Cerebellar nuclear complex (tissue), 1 donor: Measurements from ENCODE around the gene FOXC1.

Source experiments
- DNase-seq, 2 experiments: peaks; one replicate each; lab custom pipeline; 2025; lab: John Stamatoyannopoulos, UW

The FOXC1 gene

DNA sequence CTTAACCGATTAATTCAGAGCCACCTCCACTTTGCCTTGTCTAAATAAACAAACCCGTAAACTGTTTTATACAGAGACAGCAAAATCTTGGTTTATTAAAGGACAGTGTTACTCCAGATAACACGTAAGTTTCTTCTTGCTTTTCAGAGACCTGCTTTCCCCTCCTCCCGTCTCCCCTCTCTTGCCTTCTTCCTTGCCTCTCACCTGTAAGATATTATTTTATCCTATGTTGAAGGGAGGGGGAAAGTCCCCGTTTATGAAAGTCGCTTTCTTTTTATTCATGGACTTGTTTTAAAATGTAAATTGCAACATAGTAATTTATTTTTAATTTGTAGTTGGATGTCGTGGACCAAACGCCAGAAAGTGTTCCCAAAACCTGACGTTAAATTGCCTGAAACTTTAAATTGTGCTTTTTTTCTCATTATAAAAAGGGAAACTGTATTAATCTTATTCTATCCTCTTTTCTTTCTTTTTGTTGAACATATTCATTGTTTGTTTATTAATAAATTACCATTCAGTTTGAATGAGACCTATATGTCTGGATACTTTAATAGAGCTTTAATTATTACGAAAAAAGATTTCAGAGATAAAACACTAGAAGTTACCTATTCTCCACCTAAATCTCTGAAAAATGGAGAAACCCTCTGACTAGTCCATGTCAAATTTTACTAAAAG is 2.7 kb downstream of the FOXC1 start:
- DNase-seq: no peak

DNA sequence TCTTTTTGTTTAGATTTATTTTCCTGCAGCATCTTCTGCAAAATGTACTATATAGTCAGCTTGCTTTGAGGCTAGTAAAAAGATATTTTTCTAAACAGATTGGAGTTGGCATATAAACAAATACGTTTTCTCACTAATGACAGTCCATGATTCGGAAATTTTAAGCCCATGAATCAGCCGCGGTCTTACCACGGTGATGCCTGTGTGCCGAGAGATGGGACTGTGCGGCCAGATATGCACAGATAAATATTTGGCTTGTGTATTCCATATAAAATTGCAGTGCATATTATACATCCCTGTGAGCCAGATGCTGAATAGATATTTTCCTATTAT is 3.2 kb downstream of the FOXC1 start:
- DNase-seq: no peak

DNA sequence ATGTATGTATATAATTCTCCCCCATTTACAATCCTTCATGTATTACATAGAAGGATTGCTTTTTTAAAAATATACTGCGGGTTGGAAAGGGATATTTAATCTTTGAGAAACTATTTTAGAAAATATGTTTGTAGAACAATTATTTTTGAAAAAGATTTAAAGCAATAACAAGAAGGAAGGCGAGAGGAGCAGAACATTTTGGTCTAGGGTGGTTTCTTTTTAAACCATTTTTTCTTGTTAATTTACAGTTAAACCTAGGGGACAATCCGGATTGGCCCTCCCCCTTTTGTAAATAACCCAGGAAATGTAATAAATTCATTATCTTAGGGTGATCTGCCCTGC is 3.6 kb downstream of the FOXC1 start:
- DNase-seq: no peak

DNA sequence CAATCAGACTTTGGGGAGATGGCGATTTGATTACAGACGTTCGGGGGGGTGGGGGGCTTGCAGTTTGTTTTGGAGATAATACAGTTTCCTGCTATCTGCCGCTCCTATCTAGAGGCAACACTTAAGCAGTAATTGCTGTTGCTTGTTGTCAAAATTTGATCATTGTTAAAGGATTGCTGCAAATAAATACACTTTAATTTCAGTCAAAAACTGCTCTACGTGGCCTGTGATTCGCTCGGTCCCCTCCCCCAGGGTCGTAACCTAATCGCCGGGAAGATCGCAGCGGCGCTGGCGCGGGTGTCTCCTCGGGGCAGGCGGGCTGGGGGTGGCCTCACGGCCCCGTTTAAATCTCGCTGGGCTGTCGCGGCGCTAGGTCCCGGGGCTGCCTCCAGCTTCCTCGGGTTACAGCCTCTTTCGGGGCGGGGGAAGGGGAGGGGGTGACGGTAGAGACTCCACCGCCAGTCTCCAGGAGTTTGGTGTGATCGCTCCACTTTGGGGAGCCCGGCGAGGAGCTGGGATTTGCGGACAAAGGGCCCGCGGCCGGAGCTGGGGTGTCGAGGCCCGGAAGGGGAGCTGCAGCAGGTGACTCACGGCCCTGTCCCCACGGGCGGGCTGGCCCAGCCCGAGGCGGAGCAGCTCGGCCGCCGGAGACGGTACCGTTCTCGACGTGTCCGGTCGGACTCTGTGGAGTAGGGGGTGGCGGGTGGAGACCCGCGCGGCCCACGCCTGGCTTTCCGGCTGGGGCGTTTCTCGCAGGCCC is 4.2 kb downstream of the FOXC1 start:
- no peak for DNase-seq

DNA sequence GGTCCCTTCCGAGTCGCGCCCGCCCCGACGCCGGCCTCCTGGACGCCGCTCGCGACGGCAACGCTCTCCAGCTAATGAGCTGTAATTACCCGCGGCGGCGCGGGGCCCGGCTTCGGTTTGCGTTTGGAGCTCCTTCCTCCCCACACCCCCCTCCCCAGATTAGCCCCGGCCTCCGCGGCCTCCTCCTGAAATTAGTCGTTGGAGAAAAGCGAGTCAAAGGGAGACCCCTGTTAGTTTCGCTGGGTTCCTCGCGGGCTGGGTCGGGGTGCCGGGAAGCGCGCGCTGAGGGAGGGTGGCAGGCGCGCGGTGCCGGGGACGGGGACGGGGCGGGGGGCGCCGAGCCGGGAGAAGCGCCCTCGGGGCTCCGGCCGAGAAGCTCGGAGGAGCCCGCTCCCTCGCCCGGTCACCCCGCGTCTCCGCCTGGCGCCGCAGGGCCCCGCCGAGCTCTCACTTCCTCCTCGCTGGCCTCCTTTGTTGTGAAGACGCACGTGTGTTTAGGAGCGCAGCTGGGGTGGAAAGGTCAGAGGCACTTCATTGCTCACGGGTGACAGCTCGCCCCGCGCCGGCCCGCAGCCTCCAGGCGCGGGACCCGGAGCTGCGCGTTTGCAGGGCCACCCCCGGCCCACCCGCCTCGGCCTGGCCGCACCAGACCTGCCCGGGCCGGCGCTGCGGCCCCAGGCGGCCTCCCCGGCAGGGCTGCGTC is 4.9 kb downstream of the FOXC1 start:
- DNase-seq: no peak

DNA sequence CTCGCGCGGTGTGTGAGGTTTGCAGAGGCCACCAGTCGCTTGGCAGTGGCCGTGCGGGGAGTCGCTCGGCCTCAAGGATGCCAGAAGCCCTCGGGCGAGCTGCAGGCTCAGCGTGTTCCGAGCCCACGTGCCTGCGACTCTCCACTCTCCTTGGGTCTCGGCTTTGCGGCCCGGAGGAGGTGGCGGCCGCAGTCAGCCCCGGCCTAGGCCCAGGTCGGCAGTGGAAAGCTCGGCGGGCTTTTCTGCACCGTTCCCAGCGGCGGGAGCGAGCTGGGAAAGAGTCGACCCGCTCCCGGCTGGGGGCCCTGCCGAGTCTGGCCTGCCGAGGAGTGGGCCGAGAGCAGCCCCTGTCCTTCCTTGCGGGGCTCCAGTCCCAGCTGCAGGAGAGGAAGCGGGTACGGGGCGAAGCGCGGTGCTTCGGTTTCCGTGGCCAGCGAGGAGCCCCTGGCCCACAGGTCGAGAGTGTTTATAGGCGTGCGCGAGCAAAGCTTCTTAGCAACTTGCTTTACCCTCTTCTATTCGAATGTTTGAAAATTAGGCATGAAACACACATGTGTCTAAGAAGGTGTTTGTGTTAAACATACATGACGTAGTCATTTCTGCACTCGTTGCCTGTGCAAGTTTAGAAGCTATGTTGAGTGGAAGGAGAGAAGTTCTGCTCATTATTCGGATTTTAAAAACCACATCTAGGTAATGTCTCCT is 5.6 kb downstream of the FOXC1 start:
- DNase-seq: no peak

DNA sequence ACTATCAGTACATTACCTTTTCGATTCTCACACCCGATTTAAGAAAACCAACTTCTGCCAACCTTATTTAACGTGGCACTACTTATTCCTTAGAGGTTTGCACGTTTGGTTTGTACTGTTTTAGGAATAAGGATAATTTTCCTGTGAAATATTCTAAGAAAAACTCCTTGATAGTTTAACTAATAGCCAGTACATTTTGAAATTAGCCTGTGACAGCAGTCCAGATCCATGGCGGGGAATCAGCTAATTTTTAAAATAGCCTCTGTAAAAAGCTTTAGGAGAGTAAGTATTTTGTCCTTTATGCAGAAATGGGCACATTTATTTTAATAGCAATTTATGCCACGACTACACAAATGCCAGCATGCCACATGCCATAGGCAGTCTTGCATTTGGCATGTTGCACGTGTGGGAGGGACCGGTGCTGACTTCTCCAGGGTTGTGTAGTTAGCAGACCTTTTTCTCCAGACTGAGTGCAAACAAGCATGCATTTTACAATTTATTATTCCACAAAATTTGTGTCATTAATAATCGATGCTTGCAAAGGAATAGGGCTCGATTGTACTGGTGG is 6.2 kb downstream of the FOXC1 start:
- DNase-seq: no peak

DNA sequence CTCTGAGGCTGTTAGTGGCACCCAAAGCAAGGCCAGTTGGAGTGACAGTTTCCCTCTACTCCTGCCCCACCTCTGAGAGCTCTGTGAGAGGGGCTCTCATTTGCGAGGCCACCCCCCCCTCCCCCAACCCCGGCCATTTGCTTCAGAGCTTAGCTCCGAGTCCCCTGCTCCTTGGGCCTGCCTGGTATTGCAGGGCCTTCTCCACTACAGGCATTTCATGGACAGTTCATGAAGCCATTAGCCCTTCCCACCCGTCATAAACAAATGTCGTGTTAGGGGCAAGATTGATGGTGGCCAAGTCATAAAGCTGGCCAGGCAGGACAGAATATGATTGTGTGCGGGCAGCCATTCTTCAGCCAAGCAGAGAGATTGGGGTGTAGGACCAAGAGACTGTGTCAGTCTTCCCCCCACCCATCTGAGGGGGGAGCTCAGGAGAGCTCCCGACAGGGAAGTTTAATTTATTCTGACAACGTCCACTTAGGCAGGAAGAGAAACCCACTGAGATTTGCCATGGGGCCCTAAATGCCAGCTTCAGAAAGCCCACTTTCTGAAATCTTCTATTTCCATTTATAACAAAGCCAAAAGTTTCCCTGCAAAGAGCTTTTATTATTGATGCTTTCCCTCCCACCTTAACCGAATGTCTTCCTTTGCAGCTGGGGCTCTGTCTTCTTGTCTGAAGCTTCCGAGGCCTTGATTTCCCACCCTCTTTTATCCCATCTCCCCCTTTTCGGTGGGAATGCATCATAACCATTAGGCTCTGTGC is 7.2 kb downstream of the FOXC1 start:
- no peak for DNase-seq

DNA sequence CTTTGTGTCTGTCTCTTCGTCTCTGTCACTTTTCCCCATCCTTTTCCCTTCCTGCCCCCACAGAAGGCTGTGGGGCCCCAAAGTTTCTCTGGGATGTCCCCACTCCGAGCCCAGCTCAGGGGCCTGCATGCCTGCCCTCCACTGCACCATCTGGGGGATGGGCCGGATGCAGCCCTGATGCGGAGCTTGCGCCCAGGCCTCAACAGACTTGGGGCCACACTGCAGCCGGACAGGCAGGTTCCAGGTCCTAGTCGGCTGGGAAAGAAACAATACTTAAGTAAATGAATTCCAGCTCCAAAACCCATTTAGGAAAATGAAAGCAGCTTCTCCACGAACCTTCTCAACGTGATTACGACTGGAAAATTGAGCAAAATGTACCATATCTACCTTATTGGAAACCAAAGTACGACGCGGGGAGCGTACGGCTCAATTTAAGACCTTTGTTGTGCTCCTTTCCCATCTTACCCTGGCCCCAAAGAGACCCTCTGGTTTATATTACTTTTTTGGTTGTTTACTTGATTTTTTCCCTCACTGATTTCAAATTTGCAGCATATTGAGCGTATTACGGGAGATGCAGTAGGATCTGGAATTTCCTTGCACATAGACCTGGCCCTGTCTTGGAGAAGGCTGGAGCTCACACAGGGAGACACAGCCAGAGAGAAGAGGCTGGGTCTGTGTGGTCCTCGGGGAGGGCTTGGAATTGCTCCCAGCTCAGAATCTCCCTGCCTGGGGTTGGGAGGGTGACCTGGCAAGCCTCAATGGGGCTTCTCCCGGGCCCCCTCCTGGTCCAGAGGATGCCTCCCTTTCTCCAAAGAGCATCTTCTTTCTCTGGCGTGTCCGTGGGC is 8.0 kb downstream of the FOXC1 start:
- no peak for DNase-seq

DNA sequence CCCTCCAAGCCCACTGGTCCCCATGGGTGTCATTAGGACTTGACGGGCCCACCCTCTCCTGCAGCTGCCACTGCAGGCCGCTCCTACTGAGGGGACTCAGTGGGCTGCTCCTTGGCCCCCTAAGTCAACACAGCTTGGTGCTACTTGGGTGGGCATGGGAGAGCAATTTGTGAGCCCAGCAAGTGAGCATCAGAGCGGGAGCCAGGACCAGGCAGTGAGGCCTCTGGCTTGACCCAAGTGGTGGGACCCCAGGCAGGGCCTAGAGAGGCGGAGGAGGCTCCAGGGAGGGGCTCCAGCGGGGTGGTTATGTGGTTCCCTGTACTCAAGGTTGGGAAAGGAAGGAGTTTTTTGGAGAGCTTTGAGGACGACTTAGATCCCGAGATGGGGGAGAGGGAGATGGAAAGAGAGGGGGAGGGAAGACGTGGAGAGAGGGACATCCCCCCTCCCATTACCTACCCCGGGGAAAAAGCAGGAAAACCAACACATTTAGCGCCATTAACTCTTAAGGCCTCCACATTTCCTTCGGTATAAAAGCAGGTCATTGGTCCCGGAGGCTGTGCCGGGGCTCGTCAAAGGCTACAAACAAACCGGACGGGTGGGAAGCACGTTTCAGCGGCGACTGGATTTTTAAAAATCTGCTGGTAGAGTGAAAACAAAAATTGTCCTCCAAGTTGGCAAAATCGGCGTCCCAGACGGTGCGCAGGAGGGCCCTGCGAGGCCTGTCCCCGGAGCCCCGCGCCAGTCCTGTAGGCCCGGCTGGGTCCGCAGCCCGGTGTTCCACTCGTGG is 8.8 kb downstream of the FOXC1 start:
- DNase-seq: no peak

DNA sequence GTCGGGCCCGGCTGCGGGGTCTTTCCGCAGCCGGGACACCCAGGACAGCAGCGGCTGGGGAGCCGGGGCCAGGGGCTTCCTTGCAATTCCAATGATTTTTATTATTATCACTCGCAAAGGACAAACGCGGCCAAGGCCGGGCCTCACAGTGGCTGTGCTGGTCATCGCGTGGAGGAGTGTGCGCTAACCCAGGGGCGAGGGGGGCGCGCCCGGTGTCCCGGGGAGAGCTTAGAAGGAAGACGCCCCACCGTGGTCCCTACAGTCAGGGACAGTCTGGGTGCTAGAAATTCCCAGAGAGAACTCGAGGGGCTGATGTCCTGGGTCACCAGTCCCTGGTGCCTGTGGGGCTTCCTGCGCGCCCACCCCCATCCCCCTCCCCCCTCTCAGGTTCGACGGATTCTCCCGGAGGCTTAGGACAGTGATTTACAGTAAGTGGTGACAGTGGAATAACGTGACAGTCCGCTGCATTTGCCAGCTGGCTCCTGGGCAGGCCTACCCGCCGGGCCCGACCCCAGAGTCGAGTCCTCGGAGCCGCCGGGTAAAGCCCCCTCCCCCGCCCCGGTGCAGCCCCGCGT is 9.5 kb downstream of the FOXC1 start:
- no peak for DNase-seq

DNA sequence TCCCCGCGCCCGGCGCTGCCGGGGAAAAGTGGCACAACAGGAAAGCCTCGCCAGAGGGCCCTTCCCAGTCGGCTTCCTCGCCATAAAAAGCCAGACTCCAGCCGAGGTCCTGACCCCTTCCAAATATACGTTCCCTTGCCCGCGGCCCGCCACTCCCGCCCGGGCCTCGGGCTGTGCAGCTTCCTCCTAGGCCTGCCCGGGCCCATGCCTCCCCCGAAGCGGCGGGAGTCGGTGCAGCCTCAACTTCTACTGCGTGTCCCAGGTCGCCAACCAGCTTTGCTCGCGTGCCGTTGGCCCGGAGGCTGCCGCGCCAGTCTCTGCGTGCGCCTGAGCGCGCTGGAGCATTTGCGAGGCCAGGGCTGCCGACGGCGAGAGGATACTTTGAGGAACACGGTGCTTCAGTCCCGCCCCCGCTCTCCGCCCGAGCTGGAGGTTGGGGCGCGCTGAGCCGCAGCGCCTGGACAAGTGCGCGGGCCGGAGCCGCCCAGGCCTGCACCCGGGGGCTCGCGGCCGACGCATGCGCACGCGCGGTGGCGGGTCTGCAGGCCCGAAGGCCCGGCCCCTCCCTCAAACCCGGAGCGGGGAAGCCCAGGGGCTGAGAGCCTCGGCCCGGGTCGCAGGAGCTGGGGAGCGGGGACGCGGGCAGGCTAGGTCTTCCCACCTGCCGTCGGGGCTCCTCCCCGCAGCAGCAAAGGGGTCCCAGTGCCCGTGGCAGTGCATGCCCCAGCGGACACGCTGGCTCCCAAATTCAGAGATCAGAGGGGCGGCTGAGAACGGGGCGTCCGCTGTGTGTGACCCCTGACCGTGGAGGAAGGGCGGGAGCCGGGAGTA is 10.2 kb downstream of the FOXC1 start:
- no peak for DNase-seq

DNA sequence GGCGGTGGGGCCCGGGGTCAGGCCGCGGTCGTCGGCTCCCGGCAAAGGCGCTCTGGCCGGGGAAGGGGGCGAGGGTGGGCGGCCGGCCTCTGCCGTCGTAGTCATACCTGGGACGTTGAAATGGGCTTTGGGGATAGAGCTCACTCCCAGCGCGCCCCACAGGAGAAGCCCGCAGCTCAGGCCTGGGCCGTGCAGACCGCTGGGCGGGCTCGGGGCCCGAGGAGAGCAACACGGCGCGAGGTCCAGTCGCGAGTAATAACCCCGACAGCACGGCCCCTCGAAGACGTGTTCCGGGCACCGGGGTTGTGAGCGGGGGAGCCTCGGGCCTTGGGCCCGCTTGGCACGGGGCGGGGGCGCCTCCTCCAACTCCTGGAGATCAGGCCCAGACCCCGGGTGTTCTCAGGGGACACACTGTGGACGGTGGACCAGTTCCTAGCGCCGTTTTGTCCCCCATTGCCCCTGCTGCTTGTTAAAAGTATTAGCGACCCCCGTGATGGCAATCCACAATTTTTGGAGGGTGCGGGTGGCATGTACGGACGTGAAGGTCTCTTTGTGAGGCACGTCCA is 10.9 kb downstream of the FOXC1 start:
- no peak for DNase-seq

DNA sequence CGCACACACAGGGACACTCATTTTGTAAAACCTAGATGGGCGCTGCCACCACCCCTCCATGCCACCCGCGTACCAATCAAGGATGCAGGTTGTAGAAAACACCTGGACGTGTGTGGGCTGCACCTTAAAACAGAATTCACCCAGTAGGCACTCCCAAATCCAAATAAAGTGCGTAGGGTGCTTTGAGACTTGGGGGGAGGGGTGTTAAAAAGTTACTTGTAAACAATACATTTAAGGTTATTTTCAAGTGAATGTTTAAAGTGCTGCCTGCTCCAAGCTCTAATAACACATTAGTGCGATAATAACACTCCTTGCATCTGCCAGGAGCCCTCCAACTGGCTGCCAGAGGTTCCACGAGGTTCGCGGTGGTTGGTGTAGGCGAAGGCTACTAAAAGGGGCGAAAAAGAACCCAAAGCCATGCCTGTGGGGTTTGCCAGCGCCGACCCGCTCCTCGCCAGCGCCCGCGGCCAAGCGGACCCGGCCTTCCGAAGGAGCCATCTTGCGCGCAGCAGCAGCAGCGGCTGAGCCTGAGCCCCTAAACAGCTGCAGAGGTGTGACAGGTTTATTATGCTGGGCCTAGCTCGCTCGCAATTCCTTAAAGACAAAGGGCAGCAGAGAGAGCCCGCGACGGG is 11.5 kb downstream of the FOXC1 start:
- DNase-seq: no peak

DNA sequence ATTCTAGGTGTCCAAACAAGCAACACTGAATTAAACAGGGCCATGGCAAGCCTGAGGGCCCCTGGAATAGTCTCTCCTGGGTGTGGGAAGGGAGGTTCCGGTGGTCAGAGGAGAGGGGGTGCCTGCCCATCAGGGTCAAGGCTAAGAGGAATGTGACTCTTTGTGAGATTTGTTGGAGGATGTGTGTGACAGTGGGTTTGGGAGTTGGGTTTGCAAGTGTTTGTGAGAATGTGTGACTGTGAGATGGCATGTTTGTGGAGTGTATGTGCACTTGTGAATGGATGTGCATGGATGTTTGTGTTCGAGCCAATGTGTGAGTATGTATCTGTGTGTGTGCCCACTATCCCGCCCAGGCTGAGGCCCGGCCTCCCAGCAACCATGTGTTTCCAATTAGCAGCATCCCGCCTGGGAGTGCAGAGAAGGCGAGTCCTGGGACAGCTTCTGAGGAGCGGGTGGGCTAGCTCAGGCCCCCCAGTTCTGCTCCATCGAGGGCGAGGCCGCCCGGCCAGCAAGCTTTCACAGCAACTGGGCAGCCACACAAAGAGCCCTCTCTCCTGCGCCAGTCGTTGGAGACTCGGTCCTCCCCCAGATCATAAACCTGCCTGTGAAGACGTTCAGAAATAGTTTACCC is 12.6 kb downstream of the FOXC1 start:
- DNase-seq: no peak

DNA sequence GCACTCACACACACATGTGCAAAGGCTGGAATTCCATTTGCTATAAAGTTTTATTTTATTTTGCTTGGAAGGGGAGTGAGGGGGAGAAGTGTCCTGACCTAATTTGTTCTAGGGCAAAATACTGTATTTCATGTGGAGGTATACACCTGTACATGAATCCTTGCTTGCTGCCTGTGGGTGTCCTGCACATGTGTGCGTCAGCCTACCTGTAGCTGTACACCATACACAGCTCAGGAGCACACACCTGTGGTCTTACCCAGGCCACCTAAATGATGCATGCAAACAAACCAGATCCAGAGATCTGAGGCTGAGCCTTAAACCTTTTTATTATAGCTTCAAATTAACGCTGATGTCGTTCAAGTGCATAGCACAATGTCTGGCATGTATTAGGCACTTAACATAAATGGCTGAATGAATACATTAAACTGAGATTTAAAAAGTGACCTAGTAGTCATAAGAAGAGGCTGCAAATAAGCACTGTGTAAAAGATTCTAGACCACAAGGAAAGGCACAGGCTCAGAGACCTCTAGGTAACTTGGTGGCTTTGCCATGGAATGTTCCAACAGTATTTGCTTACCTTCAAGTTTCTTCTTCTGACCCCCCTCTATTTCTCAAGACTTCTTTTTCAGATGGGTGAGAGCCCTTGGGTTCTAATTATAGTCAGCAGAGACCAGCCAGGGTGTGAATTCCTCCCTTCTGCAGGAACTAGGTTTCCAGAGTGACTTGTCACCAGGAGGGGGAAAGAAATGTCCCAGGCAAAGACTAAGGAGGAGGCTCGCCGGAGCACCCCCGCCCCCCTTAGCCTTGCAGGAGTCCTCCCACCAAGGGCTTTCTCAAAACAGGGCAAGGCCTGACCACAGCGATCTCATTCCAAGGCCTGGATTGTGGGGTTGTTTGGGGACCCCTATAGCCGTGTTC is 13.4 kb downstream of the FOXC1 start:
- DNase-seq: no peak

DNA sequence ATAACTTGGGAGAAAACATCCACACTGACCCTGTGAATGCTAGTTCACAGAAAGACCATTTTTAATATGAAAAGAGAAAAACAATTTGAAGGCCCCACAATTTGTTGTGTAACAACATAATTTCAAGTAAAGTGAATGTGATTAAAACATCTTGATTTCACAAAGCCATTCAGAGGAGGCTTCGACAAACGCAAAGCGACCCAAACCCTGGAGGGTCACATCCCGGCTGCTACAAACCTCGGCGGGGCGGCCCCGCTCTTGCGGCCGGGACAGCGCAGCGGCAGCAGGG is 14.0 kb downstream of the FOXC1 start:
- no peak for DNase-seq
